RWPE2 (cell line): ENCODE results near the gene CFAP47.
"Not testable (repeated sequence)": the region's sequence is repeated elsewhere in the genome, so short reads cannot be mapped to it uniquely, and the experiment has no call there.

Experiments used
- ATAC-seq: fragments of 200-7000 bp; cut with Tn5 transposase; 3 replicates; pipeline ENCODE4 v1.9.1; 2021; ENCODE audit warnings: low read depth
- DNase-seq: peaks from one replicate; pipeline ENCODE4 v3.0.0-alpha.2; 2020; ENCODE audit warnings: low spot score
- H3K27ac ChIP-seq: fragments of 450-650 bp; 2 replicates; pipeline ENCODE4 v1.5.1; 2017; ENCODE audit warnings: mild to moderate bottlenecking; ENCODE audit not compliant: poor library complexity, severe bottlenecking
- H3K27me3 ChIP-seq: fragments of 250-450 bp; sonication (Bioruptor Pico); 2 replicates; pipeline ENCODE4 v1.5.1; 2021; ENCODE audit warnings: mild to moderate bottlenecking, moderate library complexity; ENCODE audit not compliant: insufficient read depth, poor library complexity, severe bottlenecking
- H3K36me3 ChIP-seq: fragments of 250-450 bp; sonication (Bioruptor Pico); 2 replicates; pipeline ENCODE4 v1.5.1; 2020; ENCODE audit warnings: low read depth, mild to moderate bottlenecking, moderate library complexity
- H3K4me1 ChIP-seq: fragments of 250-450 bp; sonication (Bioruptor Pico); 2 replicates; pipeline ENCODE4 v1.5.1; 2021; ENCODE audit warnings: mild to moderate bottlenecking, moderate library complexity; ENCODE audit not compliant: insufficient read depth, poor library complexity, severe bottlenecking
- H3K4me3 ChIP-seq: fragments of 250-450 bp; sonication (Bioruptor Pico); 2 replicates; pipeline ENCODE4 v1.5.1; 2021; ENCODE audit warnings: mild to moderate bottlenecking, moderate library complexity; ENCODE audit not compliant: severe bottlenecking
- H3K9me3 ChIP-seq: fragments of 250-450 bp; sonication (Bioruptor Pico); 2 replicates; pipeline ENCODE4 v1.5.1; 2021; ENCODE audit warnings: mild to moderate bottlenecking, moderate library complexity; ENCODE audit not compliant: severe bottlenecking
- CTCF ChIP-seq: fragments of 450-650 bp; IDR thresholded peaks from one replicate; pipeline ENCODE4 v1.5.1; 2017; ENCODE audit warnings: mild to moderate bottlenecking, moderate library complexity; ENCODE audit not compliant: poor library complexity, severe bottlenecking

CFAP47 gene

GRCh38 chrX:36007207-36007606 is 87.7 kb downstream of the CFAP47 start:
- Histone ChIP-seq H3K4me3 (no peak overlapping the region), H3K9me3 (no peaks in the 10 kb centered on the region), H3K36me3 (no peaks in the 10 kb centered on the region), H3K27ac (no peak overlapping the region), H3K4me1 (no peaks in the 10 kb centered on the region), H3K27me3 (no peaks in the 10 kb centered on the region)
- TF ChIP-seq CTCF: no peak
- DNase-seq: no peak
- ATAC-seq: no peak

- no peaks in the 10 kb centered on the region for H3K4me1 ChIP-seq
- TF ChIP-seq CTCF: no peak
- no peaks in the 10 kb centered on the region for H3K36me3 ChIP-seq
- no peak for DNase-seq
- ATAC-seq: no peak
- H3K27ac ChIP-seq: no peak overlapping the region
- H3K4me3 ChIP-seq: no peak overlapping the region
- H3K9me3 ChIP-seq: no peaks in the 10 kb centered on the region
- no peaks in the 10 kb centered on the region for H3K27me3 ChIP-seq
Measured at GRCh38 chrX:36019125-36019524, 99.6 kb downstream of the CFAP47 start.

- Histone ChIP-seq H3K9me3 (no peaks in the 10 kb centered on the region), H3K4me1 (no peaks in the 10 kb centered on the region), H3K27me3 (no peaks in the 10 kb centered on the region), H3K4me3 (no peak overlapping the region), H3K36me3 (no peaks in the 10 kb centered on the region), H3K27ac (no peak overlapping the region)
- no peak for TF ChIP-seq CTCF
- ATAC-seq: no peak
- DNase-seq: no peak
Measured at GRCh38 chrX:36035550-36035949, 116.0 kb downstream of the CFAP47 start.

GRCh38 chrX:36062778-36063177 is 143.2 kb downstream of the CFAP47 start:
- Histone ChIP-seq H3K9me3 (no peaks in the 10 kb centered on the region), H3K27me3 (no peaks in the 10 kb centered on the region), H3K4me3 (no peak overlapping the region), H3K36me3 (no peaks in the 10 kb centered on the region), H3K4me1 (no peaks in the 10 kb centered on the region), H3K27ac (no peak overlapping the region)
- DNase-seq: no peak
- ATAC-seq: no peak
- no peak for TF ChIP-seq CTCF

GRCh38 chrX:36071061-36071460 is 151.5 kb downstream of the CFAP47 start:
- Histone ChIP-seq H3K4me1 (no peaks in the 10 kb centered on the region), H3K4me3 (no peak overlapping the region), H3K36me3 (no peaks in the 10 kb centered on the region), H3K27ac (no peak overlapping the region), H3K9me3 (no peaks in the 10 kb centered on the region), H3K27me3 (no peaks in the 10 kb centered on the region)
- no peak for TF ChIP-seq CTCF
- DNase-seq: no peak
- ATAC-seq: no peak

- H3K27ac ChIP-seq, ATAC-seq, H3K4me3 ChIP-seq, H3K27me3 ChIP-seq, H3K36me3 ChIP-seq, H3K9me3 ChIP-seq, H3K4me1 ChIP-seq, DNase-seq: not testable (repeated sequence)
Measured at GRCh38 chrX:36075009-36075408, 155.5 kb downstream of the CFAP47 start.
